Upper lobe of left lung (tissue), 6 donors: ENCODE results near the gene LRRC47. TPM values are rescaled to one million over a fixed set of nuclear protein-coding genes. Genes with fewer than 3 reads are reported as not detected.
A peak's percentile ranks its signal among the peaks of the same experiment; 100 is the strongest.

ENCODE experiments used
- ATAC-seq, 2 donors: fragments of 200-7000 bp; cut with Tn5 transposase; one replicate each; pipeline ENCODE4 v1.9.1; 2022; ENCODE audit warnings: mild to moderate bottlenecking in 2 of 2, moderate library complexity in 2 of 2; ENCODE audit not compliant: low FRiP score in 2 of 2
- DNase-seq, 2 donors: peaks; one replicate each; pipeline ENCODE4 v3.0.0-alpha.2; 2019 to 2020
- H3K27ac ChIP-seq, 4 donors: fragments of 200-600 bp; sonication (generic); one replicate each; pipeline ENCODE4 v1.5.1; 2016 to 2019
- H3K27me3 ChIP-seq, 4 donors: fragments of 200-600 bp; sonication (generic); one replicate each; pipeline ENCODE4 v1.5.1; 2017 to 2019
- H3K36me3 ChIP-seq, 4 donors: fragments of 200-600 bp; sonication (generic); one replicate each; pipeline ENCODE4 v1.5.1; 2016 to 2019
- H3K4me1 ChIP-seq, 4 donors: fragments of 200-600 bp; sonication (generic); one replicate each; pipeline ENCODE4 v1.5.1; 2018 to 2019
- H3K4me3 ChIP-seq, 4 donors: fragments of 200-600 bp; sonication (generic); one replicate each; pipeline ENCODE4 v1.5.1; 2017 to 2019; ENCODE audit warnings: mild to moderate bottlenecking in 2 of 4, moderate library complexity in 1 of 4
- H3K9me3 ChIP-seq, 4 donors: fragments of 200-600 bp; sonication (generic); one replicate each; pipeline ENCODE4 v1.5.1; 2018 to 2019
- EP300 ChIP-seq, 4 donors: sonication (generic); formaldehyde crosslinking; IDR thresholded peaks; one replicate each; pipeline ENCODE4 v1.5.1; 2017; ENCODE audit warnings: antibody characterized with exemption in 4 of 4, control low read depth in 2 of 4
- POLR2A ChIP-seq, 4 donors: fragments of 450-650 bp; IDR thresholded peaks; one replicate each; pipeline ENCODE4 v1.5.1; 2016 to 2017; ENCODE audit warnings: antibody characterized with exemption in 4 of 4, mild to moderate bottlenecking in 2 of 4
- POLR2AphosphoS5 ChIP-seq, 2 donors: sonication (generic); formaldehyde crosslinking; IDR thresholded peaks; one replicate each; pipeline ENCODE4 v1.5.1; 2017; ENCODE audit warnings: antibody characterized with exemption in 2 of 2
- WGBS, 2 donors: methylation state at CpG; one replicate each; pipeline ENCODE4 v1.1.5; 2017 to 2018; 5-methylcytosine and 5-hydroxymethylcytosine counted together
- total RNA-seq, 6 donors: library from RNA; depleted of rRNA in 4 of 6; stranded (reverse); fragments of >200 nt in 4 of 6; gene quantifications; one replicate each; pipeline versions ENCODE4 v1.1.0 to v1.2.1, GENCODE V29; 2016 to 2021
- TF ChIP-seq, protein P1 (sequence below), 6 experiments: fragments of 450-650 bp in 4 of 6; fragments of 200-600 bp in 2 of 6; sonication (generic) in 2 of 6; IDR thresholded peaks; one replicate each; pipeline ENCODE4 v1.5.1; 2016 to 2019; ENCODE audit warnings: antibody characterized with exemption in 6 of 6
- donor health status: DM: no; HTN: no; CAD: no; lungs with moderate emphysema.
- donor health status: DM: no; HTN: yes; CAD: no; lungs with severe emphysema.

The LRRC47 gene
- total RNA-seq, 6 donors from 2014 or later = 30.3 to 63.9 (median 39.3) TPM

GRCh38 chr1:3828391-3828790, 32.1 kb upstream of the LRRC47 start:
- Histone ChIP-seq H3K27me3 (no peaks in the 10 kb centered on the region), H3K36me3 (peaks cover 30 to 97% (median 76%) of the 10 kb centered on the region in 4 donors), H3K9me3 (no peaks in the 10 kb centered on the region), H3K4me1 (no peaks in the 10 kb centered on the region), H3K27ac (no peak overlapping the region), H3K4me3 (no peak overlapping the region)
- ATAC-seq (no peak), DNase-seq (no peak)
- TF ChIP-seq, protein P1, sequence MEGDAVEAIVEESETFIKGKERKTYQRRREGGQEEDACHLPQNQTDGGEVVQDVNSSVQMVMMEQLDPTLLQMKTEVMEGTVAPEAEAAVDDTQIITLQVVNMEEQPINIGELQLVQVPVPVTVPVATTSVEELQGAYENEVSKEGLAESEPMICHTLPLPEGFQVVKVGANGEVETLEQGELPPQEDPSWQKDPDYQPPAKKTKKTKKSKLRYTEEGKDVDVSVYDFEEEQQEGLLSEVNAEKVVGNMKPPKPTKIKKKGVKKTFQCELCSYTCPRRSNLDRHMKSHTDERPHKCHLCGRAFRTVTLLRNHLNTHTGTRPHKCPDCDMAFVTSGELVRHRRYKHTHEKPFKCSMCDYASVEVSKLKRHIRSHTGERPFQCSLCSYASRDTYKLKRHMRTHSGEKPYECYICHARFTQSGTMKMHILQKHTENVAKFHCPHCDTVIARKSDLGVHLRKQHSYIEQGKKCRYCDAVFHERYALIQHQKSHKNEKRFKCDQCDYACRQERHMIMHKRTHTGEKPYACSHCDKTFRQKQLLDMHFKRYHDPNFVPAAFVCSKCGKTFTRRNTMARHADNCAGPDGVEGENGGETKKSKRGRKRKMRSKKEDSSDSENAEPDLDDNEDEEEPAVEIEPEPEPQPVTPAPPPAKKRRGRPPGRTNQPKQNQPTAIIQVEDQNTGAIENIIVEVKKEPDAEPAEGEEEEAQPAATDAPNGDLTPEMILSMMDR (IDR thresholded peaks at IDR 0.05) = no peak
- TF ChIP-seq POLR2A (IDR thresholded peaks at IDR 0.05) (no peak), EP300 (IDR thresholded peaks at IDR 0.05) (no peak), POLR2AphosphoS5 (IDR thresholded peaks at IDR 0.05) (no peak)
- 93 to 95% methylated on average over 8 of the region's 8 CpGs for WGBS, 2 donors

- no peaks in the 10 kb centered on the region for H3K9me3 ChIP-seq
- H3K4me3 ChIP-seq = no peak overlapping the region
- 89 to 95% methylated on average over 12 to 14 of the region's 14 CpGs for WGBS, 2 donors
- no peaks in the 10 kb centered on the region for H3K27me3 ChIP-seq
- TF ChIP-seq POLR2A (IDR thresholded peaks at IDR 0.05) (no peak), EP300 (IDR thresholded peaks at IDR 0.05) (no peak), POLR2AphosphoS5 (IDR thresholded peaks at IDR 0.05) (no peak)
- TF ChIP-seq, protein P1 (IDR thresholded peaks at IDR 0.05) = no peak
- peaks cover 30 to 97% (median 78%) of the 10 kb centered on the region in 4 donors for H3K36me3 ChIP-seq
- ATAC-seq (peak in 1 of 2 donors; percentile 47), DNase-seq (no peak)
- H3K4me1 ChIP-seq = no peaks in the 10 kb centered on the region
- H3K27ac ChIP-seq = no peak overlapping the region
These were observed 31.6 kb upstream of the LRRC47 start for GRCh38 chr1:3827813-3828307.

GRCh38 chr1:3825356-3825755, 29.1 kb upstream of the LRRC47 start:
- 87 to 92% methylated on average over 15 of the region's 15 CpGs for WGBS, 2 donors
- Histone ChIP-seq H3K4me1 (no peaks in the 10 kb centered on the region), H3K27me3 (no peaks in the 10 kb centered on the region), H3K27ac (no peak overlapping the region), H3K36me3 (peaks cover 35 to 97% (median 83%) of the 10 kb centered on the region in 4 donors), H3K4me3 (no peak overlapping the region), H3K9me3 (no peaks in the 10 kb centered on the region)
- no peak for DNase-seq
- ATAC-seq = no peak
- TF ChIP-seq, protein P1 (IDR thresholded peaks at IDR 0.05) = no peak
- TF ChIP-seq POLR2AphosphoS5 (IDR thresholded peaks at IDR 0.05) = no peak
- TF ChIP-seq EP300 (IDR thresholded peaks at IDR 0.05) = no peak
- TF ChIP-seq POLR2A (IDR thresholded peaks at IDR 0.05) = no peak

DNA sequence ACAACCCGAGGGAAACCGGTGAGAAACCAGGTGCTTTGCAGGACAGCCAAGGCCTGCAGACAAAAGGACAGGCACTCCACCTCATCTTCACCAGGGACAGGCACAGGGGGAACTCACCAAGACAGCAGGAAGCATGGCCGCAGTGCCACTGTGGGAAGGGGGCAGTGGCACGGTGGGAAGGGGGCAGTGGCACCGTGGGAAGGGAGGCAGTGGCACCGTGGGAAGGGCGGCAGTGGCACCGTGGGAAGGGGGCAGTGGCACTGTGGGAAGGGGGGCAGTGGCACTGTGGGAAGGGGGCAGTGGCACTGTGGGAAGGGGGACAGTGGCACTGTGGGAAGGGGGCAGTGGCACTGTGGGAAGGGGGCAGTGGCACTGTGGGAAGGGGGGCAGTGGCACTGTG, 28.4 kb upstream of the LRRC47 start:
- Histone ChIP-seq H3K9me3 (no peaks in the 10 kb centered on the region), H3K27me3 (no peaks in the 10 kb centered on the region), H3K27ac (no peak overlapping the region), H3K36me3 (peaks cover 33 to 97% (median 83%) of the 10 kb centered on the region in 4 donors), H3K4me3 (no peak overlapping the region), H3K4me1 (no peaks in the 10 kb centered on the region)
- TF ChIP-seq POLR2AphosphoS5 (IDR thresholded peaks at IDR 0.05) (no peak), POLR2A (IDR thresholded peaks at IDR 0.05) (no peak), EP300 (IDR thresholded peaks at IDR 0.05) (no peak)
- TF ChIP-seq, protein P1 (IDR thresholded peaks at IDR 0.05) = no peak
- DNase-seq = no peak
- WGBS, 2 donors = 85 to 97% methylated on average over 4 to 8 of the region's 8 CpGs
- ATAC-seq = no peak

DNA sequence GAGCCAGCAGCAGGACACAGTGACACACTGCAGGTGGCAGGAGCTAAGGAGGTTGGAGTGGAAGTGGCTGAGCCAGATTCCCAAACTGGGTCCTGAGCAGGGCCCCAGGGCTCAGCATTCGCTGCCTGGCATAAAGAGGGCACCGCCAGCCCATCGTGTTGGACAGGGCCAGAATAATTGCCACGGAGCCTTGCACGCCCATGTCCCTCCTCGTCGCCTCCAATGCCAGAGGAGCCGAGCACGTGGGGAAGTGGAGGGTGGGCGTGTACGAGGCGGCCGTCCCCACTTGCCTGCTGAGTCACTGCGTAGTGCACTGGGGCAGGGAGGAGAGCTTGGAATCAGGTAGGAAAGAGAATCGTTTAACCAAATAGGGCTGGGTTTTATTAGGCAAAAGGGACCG, 26.1 kb upstream of the LRRC47 start:
- Histone ChIP-seq H3K36me3 (peaks cover 18 to 88% (median 63%) of the 10 kb centered on the region in 4 donors), H3K9me3 (no peaks in the 10 kb centered on the region), H3K4me1 (no peaks in the 10 kb centered on the region), H3K27me3 (no peaks in the 10 kb centered on the region), H3K27ac (no peak overlapping the region), H3K4me3 (no peak overlapping the region)
- DNase-seq (no peak), ATAC-seq (no peak)
- 85 to 86% methylated on average over 16 of the region's 16 CpGs for WGBS, 2 donors
- no peak for TF ChIP-seq POLR2AphosphoS5 (IDR thresholded peaks at IDR 0.05)
- TF ChIP-seq POLR2A (IDR thresholded peaks at IDR 0.05) = no peak
- TF ChIP-seq EP300 (IDR thresholded peaks at IDR 0.05) = no peak
- TF ChIP-seq, protein P1 (IDR thresholded peaks at IDR 0.05) = no peak
